GM08714 (cell line): Measurements from ENCODE around the gene PRUNE2.

ENCODE experiments used
- H3K4me3 ChIP-seq: fragments of 200-500 bp; sonication (Bioruptor generic); 2 replicates; pipeline ENCODE4 v1.5.1; 2014; ENCODE audit warnings: mild to moderate bottlenecking, low read length, inconsistent platforms
- ZNF274 ChIP-seq: IDR thresholded peaks from 2 replicates; pipeline ENCODE4 v1.6.1; 2012; ENCODE audit warnings: mild to moderate bottlenecking, low read depth, low read length

Gene PRUNE2

GRCh38 chr9:76856016-76856415, 49.9 kb downstream of the PRUNE2 start:
- no peak for TF ChIP-seq ZNF274
- no peak overlapping the region for H3K4me3 ChIP-seq

GRCh38 chr9:76855015-76855414, 50.9 kb downstream of the PRUNE2 start:
- H3K4me3 ChIP-seq = no peak overlapping the region
- no peak for TF ChIP-seq ZNF274

- H3K4me3 ChIP-seq = no peak overlapping the region
- TF ChIP-seq ZNF274 = no peak
Observed at GRCh38 chr9:76852026-76852425, 53.9 kb downstream of the PRUNE2 start.

GRCh38 chr9:76846297-76846696, 59.6 kb downstream of the PRUNE2 start:
- no peak for TF ChIP-seq ZNF274
- no peak overlapping the region for H3K4me3 ChIP-seq

GRCh38 chr9:76845254-76845653, 60.7 kb downstream of the PRUNE2 start:
- no peak for TF ChIP-seq ZNF274
- no peak overlapping the region for H3K4me3 ChIP-seq

- TF ChIP-seq ZNF274 = no peak
- no peak overlapping the region for H3K4me3 ChIP-seq
Observed at GRCh38 chr9:76835571-76836283, 70.2 kb downstream of the PRUNE2 start.

GRCh38 chr9:76828447-76828846, 77.5 kb downstream of the PRUNE2 start:
- TF ChIP-seq ZNF274 = no peak
- H3K4me3 ChIP-seq = no peak overlapping the region

GRCh38 chr9:76827296-76828080, 78.4 kb downstream of the PRUNE2 start:
- TF ChIP-seq ZNF274 = no peak

GRCh38 chr9:76820431-76820830, 85.5 kb downstream of the PRUNE2 start:
- TF ChIP-seq ZNF274 = no peak
- H3K4me3 ChIP-seq = no peak overlapping the region

More at GRCh38 chr9:76827296-76828080, 78.4 kb downstream of the PRUNE2 start:
- no peak overlapping the region for H3K4me3 ChIP-seq

- no peak for TF ChIP-seq ZNF274
- H3K4me3 ChIP-seq = no peak overlapping the region
Observed at GRCh38 chr9:76818271-76818670, 87.6 kb downstream of the PRUNE2 start.

- H3K4me3 ChIP-seq = no peak overlapping the region
- TF ChIP-seq ZNF274 = no peak
Observed at GRCh38 chr9:76817489-76817888, 88.4 kb downstream of the PRUNE2 start.

GRCh38 chr9:76812591-76812990, 93.3 kb downstream of the PRUNE2 start:
- no peak for TF ChIP-seq ZNF274
- no peak overlapping the region for H3K4me3 ChIP-seq

- TF ChIP-seq ZNF274 = no peak
- H3K4me3 ChIP-seq = no peak overlapping the region
Observed at GRCh38 chr9:76810377-76810957, 95.4 kb downstream of the PRUNE2 start.

GRCh38 chr9:76808636-76809035, 97.3 kb downstream of the PRUNE2 start:
- TF ChIP-seq ZNF274 = no peak
- no peak overlapping the region for H3K4me3 ChIP-seq

- no peak overlapping the region for H3K4me3 ChIP-seq
- no peak for TF ChIP-seq ZNF274
Observed at GRCh38 chr9:76803762-76804161, 102.2 kb downstream of the PRUNE2 start.
